Measurements from ENCODE around the gene SPAG6.

SPAG6 gene

DNA sequence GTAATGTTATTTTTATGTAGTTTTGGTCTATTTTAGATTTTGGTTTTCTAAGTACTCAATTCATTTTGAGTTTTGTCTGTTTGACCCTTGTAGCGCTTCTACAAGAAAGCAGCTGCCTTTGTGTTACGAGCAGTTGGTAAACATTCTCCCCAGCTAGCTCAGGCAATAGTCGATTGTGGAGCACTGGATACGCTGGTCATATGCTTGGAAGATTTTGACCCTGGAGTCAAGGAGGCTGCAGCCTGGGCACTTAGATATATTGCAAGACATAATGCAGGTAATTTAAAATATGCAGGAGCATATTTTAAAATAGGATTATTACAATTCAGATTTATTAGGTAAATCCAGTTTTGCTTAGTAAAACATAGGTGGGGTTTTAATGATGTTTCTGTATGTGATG, 23.1 kb downstream of the SPAG6 start:
- H3K9me3 ChIP-seq (ENCODE audit: control insufficient read depth, low read length): no peaks in the 10 kb centered on the region
- no peaks in the 10 kb centered on the region for H3K27me3 ChIP-seq (replicated peaks; ENCODE audit: control insufficient read depth, insufficient read depth, low read length, poor library complexity, severe bottlenecking)
- H3K4me3 ChIP-seq (ENCODE audit: insufficient read depth, low read depth, low read length, poor library complexity, severe bottlenecking): no peak overlapping the region
- no peak for DNase-seq
- H3K27ac ChIP-seq (ENCODE audit: insufficient read depth, low read length, poor library complexity, severe bottlenecking): no peak overlapping the region
- no peaks in the 10 kb centered on the region for H3K4me1 ChIP-seq (ENCODE audit: control insufficient read depth, insufficient read depth, low read length, poor library complexity, severe bottlenecking)
- H3K36me3 ChIP-seq (ENCODE audit: control insufficient read depth, insufficient read depth, low read length): no peaks in the 10 kb centered on the region

GRCh38 chr10:22368981-22369380, 23.7 kb downstream of the SPAG6 start:
- Histone ChIP-seq H3K4me1 (ENCODE audit: control insufficient read depth, insufficient read depth, low read length, poor library complexity, severe bottlenecking) (no peaks in the 10 kb centered on the region), H3K4me3 (ENCODE audit: insufficient read depth, low read depth, low read length, poor library complexity, severe bottlenecking) (no peak overlapping the region), H3K27me3 (replicated peaks; ENCODE audit: control insufficient read depth, insufficient read depth, low read length, poor library complexity, severe bottlenecking) (no peaks in the 10 kb centered on the region), H3K27ac (ENCODE audit: insufficient read depth, low read length, poor library complexity, severe bottlenecking) (no peak overlapping the region), H3K36me3 (ENCODE audit: control insufficient read depth, insufficient read depth, low read length) (no peaks in the 10 kb centered on the region), H3K9me3 (ENCODE audit: control insufficient read depth, low read length) (no peaks in the 10 kb centered on the region)
- no peak for DNase-seq

GRCh38 chr10:22369434-22370072, 24.3 kb downstream of the SPAG6 start:
- DNase-seq: no peak
- Histone ChIP-seq H3K36me3 (ENCODE audit: control insufficient read depth, insufficient read depth, low read length) (no peaks in the 10 kb centered on the region), H3K27ac (ENCODE audit: insufficient read depth, low read length, poor library complexity, severe bottlenecking) (no peak overlapping the region), H3K27me3 (replicated peaks; ENCODE audit: control insufficient read depth, insufficient read depth, low read length, poor library complexity, severe bottlenecking) (no peaks in the 10 kb centered on the region), H3K4me1 (ENCODE audit: control insufficient read depth, insufficient read depth, low read length, poor library complexity, severe bottlenecking) (no peaks in the 10 kb centered on the region), H3K4me3 (ENCODE audit: insufficient read depth, low read depth, low read length, poor library complexity, severe bottlenecking) (no peak overlapping the region), H3K9me3 (ENCODE audit: control insufficient read depth, low read length) (no peaks in the 10 kb centered on the region)

- Histone ChIP-seq H3K27me3 (replicated peaks; ENCODE audit: control insufficient read depth, insufficient read depth, low read length, poor library complexity, severe bottlenecking) (no peaks in the 10 kb centered on the region), H3K27ac (ENCODE audit: insufficient read depth, low read length, poor library complexity, severe bottlenecking) (no peak overlapping the region), H3K4me1 (ENCODE audit: control insufficient read depth, insufficient read depth, low read length, poor library complexity, severe bottlenecking) (no peaks in the 10 kb centered on the region), H3K4me3 (ENCODE audit: insufficient read depth, low read depth, low read length, poor library complexity, severe bottlenecking) (no peak overlapping the region), H3K9me3 (ENCODE audit: control insufficient read depth, low read length) (no peaks in the 10 kb centered on the region), H3K36me3 (ENCODE audit: control insufficient read depth, insufficient read depth, low read length) (no peaks in the 10 kb centered on the region)
- no peak for DNase-seq
Observed at GRCh38 chr10:22370320-22370719, 25.0 kb downstream of the SPAG6 start.

GRCh38 chr10:22372298-22372697, 27.0 kb downstream of the SPAG6 start:
- no peak for DNase-seq
- Histone ChIP-seq H3K27ac (ENCODE audit: insufficient read depth, low read length, poor library complexity, severe bottlenecking) (no peak overlapping the region), H3K4me1 (ENCODE audit: control insufficient read depth, insufficient read depth, low read length, poor library complexity, severe bottlenecking) (no peaks in the 10 kb centered on the region), H3K36me3 (ENCODE audit: control insufficient read depth, insufficient read depth, low read length) (no peaks in the 10 kb centered on the region), H3K9me3 (ENCODE audit: control insufficient read depth, low read length) (no peaks in the 10 kb centered on the region), H3K27me3 (replicated peaks; ENCODE audit: control insufficient read depth, insufficient read depth, low read length, poor library complexity, severe bottlenecking) (no peaks in the 10 kb centered on the region), H3K4me3 (ENCODE audit: insufficient read depth, low read depth, low read length, poor library complexity, severe bottlenecking) (no peak overlapping the region)

- Histone ChIP-seq H3K9me3 (ENCODE audit: control insufficient read depth, low read length) (no peaks in the 10 kb centered on the region), H3K27me3 (replicated peaks; ENCODE audit: control insufficient read depth, insufficient read depth, low read length, poor library complexity, severe bottlenecking) (no peaks in the 10 kb centered on the region), H3K4me3 (ENCODE audit: insufficient read depth, low read depth, low read length, poor library complexity, severe bottlenecking) (no peak overlapping the region), H3K4me1 (ENCODE audit: control insufficient read depth, insufficient read depth, low read length, poor library complexity, severe bottlenecking) (no peaks in the 10 kb centered on the region), H3K27ac (ENCODE audit: insufficient read depth, low read length, poor library complexity, severe bottlenecking) (no peak overlapping the region), H3K36me3 (ENCODE audit: control insufficient read depth, insufficient read depth, low read length) (no peaks in the 10 kb centered on the region)
- no peak for DNase-seq
Observed at GRCh38 chr10:22372917-22373316, 27.6 kb downstream of the SPAG6 start.

DNA sequence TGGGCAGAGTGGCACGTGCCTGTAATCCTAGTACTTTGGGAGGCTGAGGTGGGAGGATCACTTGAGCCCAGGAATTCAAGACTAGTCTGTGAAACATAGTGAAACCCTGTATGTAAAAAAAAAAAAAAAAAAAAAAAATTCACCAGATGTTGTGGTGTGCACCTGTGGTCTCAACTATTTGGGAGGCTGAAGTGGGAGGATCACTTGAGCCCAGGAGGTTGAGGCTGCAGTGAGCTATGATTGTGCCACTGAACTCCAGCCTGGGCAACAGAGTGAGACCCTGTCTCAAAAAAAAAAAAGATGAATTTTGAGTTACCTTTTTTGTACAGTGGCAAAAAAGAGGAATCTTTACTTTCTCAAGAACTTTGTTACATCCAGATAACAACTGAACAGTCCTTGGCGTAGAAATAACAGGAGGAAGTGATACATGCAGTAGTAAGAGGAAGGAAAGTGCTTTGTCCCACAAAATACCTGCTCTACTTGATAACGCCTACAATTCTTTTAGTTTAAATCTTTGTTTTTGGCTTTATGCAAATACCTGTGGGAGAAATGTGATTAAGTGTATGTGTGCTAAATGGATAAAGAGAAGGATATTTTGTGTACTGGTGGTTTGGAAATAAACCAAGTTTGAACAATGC, 29.3 kb downstream of the SPAG6 start:
- DNase-seq: no peak
- Histone ChIP-seq H3K27me3 (replicated peaks; ENCODE audit: control insufficient read depth, insufficient read depth, low read length, poor library complexity, severe bottlenecking) (no peaks in the 10 kb centered on the region), H3K27ac (ENCODE audit: insufficient read depth, low read length, poor library complexity, severe bottlenecking) (no peak overlapping the region), H3K9me3 (ENCODE audit: control insufficient read depth, low read length) (no peaks in the 10 kb centered on the region), H3K36me3 (ENCODE audit: control insufficient read depth, insufficient read depth, low read length) (no peaks in the 10 kb centered on the region), H3K4me1 (ENCODE audit: control insufficient read depth, insufficient read depth, low read length, poor library complexity, severe bottlenecking) (no peaks in the 10 kb centered on the region), H3K4me3 (ENCODE audit: insufficient read depth, low read depth, low read length, poor library complexity, severe bottlenecking) (no peak overlapping the region)

DNA sequence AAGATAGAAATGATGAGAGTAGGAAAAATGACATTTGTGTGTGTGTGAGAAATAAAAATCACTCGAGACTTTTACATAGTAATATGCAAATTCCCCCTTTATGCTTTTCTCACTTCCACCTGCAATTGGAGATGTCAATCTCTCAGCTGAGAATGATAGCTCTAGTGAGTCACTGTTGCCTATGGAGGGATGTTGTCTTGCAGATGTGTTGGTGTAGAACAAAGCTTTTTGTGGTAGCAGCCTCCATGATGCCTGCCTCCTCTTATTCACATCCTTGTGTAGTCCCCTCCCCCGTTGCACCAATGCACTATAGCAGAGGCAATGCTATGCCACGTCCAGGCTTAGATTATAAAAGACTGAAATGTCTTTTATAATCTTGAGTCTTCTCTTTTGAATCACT, 33.8 kb downstream of the SPAG6 start:
- no peak for DNase-seq
- Histone ChIP-seq H3K36me3 (ENCODE audit: control insufficient read depth, insufficient read depth, low read length) (no peaks in the 10 kb centered on the region), H3K27ac (ENCODE audit: insufficient read depth, low read length, poor library complexity, severe bottlenecking) (no peak overlapping the region)

GRCh38 chr10:22381262-22381661, 36.0 kb downstream of the SPAG6 start:
- DNase-seq: no peak
- no peak overlapping the region for H3K4me3 ChIP-seq (ENCODE audit: insufficient read depth, low read depth, low read length, poor library complexity, severe bottlenecking)
- H3K36me3 ChIP-seq (ENCODE audit: control insufficient read depth, insufficient read depth, low read length): no peaks in the 10 kb centered on the region
- H3K27me3 ChIP-seq (replicated peaks; ENCODE audit: control insufficient read depth, insufficient read depth, low read length, poor library complexity, severe bottlenecking): no peaks in the 10 kb centered on the region
- no peaks in the 10 kb centered on the region for H3K4me1 ChIP-seq (ENCODE audit: control insufficient read depth, insufficient read depth, low read length, poor library complexity, severe bottlenecking)
- no peak overlapping the region for H3K27ac ChIP-seq (ENCODE audit: insufficient read depth, low read length, poor library complexity, severe bottlenecking)
- H3K9me3 ChIP-seq (ENCODE audit: control insufficient read depth, low read length): no peaks in the 10 kb centered on the region

More for the DNA sequence above, 33.8 kb downstream of the SPAG6 start:
- H3K27me3 ChIP-seq (replicated peaks; ENCODE audit: control insufficient read depth, insufficient read depth, low read length, poor library complexity, severe bottlenecking): no peaks in the 10 kb centered on the region
- H3K4me1 ChIP-seq (ENCODE audit: control insufficient read depth, insufficient read depth, low read length, poor library complexity, severe bottlenecking): no peaks in the 10 kb centered on the region
- no peaks in the 10 kb centered on the region for H3K9me3 ChIP-seq (ENCODE audit: control insufficient read depth, low read length)
- H3K4me3 ChIP-seq (ENCODE audit: insufficient read depth, low read depth, low read length, poor library complexity, severe bottlenecking): no peak overlapping the region

GRCh38 chr10:22386503-22386902, 41.2 kb downstream of the SPAG6 start:
- Histone ChIP-seq H3K4me3 (ENCODE audit: insufficient read depth, low read depth, low read length, poor library complexity, severe bottlenecking) (no peak overlapping the region), H3K27ac (ENCODE audit: insufficient read depth, low read length, poor library complexity, severe bottlenecking) (no peak overlapping the region), H3K27me3 (replicated peaks; ENCODE audit: control insufficient read depth, insufficient read depth, low read length, poor library complexity, severe bottlenecking) (no peaks in the 10 kb centered on the region), H3K36me3 (ENCODE audit: control insufficient read depth, insufficient read depth, low read length) (no peaks in the 10 kb centered on the region), H3K4me1 (ENCODE audit: control insufficient read depth, insufficient read depth, low read length, poor library complexity, severe bottlenecking) (no peaks in the 10 kb centered on the region), H3K9me3 (ENCODE audit: control insufficient read depth, low read length) (no peaks in the 10 kb centered on the region)
- no peak for DNase-seq

Measured in effector memory CD4-positive, alpha-beta T cell (primary cell).